Measurements from ENCODE around the gene SERAC1. TPM values are rescaled to one million over a fixed set of nuclear protein-coding genes. Genes with fewer than 3 reads are reported as not detected.

The SERAC1 gene
- polyA plus RNA-seq, 1 of the 3 experiments (the other 2 are of a cell fraction): 5.6 TPM

DNA sequence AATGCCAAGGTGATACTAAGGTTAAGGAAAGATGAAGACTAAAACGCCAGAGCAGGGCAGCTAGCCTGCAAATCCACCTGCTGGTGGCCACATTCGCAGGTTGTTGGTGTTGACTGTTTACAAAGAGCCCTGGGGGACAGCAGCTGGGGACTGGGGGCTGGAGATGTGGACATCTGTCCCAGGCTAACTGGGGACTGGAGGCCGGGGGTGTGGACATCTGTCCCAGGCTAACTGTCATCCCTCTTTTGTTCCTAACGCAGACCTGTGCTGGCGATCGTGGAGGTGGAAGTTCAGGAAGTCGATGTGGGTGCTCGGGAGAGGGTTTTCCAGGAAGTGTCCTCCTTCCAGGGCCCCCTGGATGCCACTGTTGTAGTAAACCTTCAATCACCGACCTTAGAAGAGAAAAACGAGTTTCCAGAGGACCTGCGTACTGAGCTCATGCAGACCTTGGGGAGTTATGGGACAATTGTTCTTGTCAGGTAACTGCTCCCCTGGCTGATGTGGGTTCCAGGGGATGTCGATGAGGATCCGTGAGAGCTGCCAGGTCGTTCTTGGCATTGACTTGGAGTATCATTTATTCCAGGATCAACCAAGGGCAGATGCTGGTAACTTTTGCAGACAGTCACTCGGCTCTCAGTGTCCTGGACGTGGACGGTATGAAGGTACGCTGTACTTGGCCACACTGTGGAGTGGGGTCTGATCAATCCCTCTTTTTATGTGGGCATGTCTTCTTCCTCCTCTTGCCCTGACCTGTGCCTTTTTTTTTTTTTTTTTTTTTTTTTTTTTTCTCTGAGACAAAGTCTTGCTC lies 87.0 kb downstream of the SERAC1 start (continued):
- TF ChIP-seq GABPA (IDR thresholded peaks at IDR 0.05; ENCODE audit: low read depth) (no peak), EP300 (IDR thresholded peaks at IDR 0.05; ENCODE audit: borderline replicate concordance in 1 of 2, low read depth in 1 of 2, low read length in 1 of 2) (no peak), EZH2phosphoT487 (IDR thresholded peaks at IDR 0.05; ENCODE audit: borderline replicate concordance, low read depth) (no peak), FOXM1 (IDR thresholded peaks at IDR 0.05; ENCODE audit: low read depth) (no peak), RCOR1 (IDR thresholded peaks at IDR 0.05; ENCODE audit: low read length) (no peak), CHD2 (IDR thresholded peaks at IDR 0.05; ENCODE audit: low read length, partially characterized antibody) (no peak), RFX5 (IDR thresholded peaks at IDR 0.05; ENCODE audit: low read length) (no peak), RXRA (IDR thresholded peaks at IDR 0.05; ENCODE audit: borderline replicate concordance, low read depth) (no peak)
- TF ChIP-seq, protein P1, sequence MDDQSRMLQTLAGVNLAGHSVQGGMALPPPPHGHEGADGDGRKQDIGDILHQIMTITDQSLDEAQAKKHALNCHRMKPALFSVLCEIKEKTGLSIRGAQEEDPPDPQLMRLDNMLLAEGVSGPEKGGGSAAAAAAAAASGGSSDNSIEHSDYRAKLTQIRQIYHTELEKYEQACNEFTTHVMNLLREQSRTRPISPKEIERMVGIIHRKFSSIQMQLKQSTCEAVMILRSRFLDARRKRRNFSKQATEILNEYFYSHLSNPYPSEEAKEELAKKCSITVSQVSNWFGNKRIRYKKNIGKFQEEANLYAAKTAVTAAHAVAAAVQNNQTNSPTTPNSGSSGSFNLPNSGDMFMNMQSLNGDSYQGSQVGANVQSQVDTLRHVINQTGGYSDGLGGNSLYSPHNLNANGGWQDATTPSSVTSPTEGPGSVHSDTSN (IDR thresholded peaks at IDR 0.05): no peak
- TF ChIP-seq, protein P2, sequence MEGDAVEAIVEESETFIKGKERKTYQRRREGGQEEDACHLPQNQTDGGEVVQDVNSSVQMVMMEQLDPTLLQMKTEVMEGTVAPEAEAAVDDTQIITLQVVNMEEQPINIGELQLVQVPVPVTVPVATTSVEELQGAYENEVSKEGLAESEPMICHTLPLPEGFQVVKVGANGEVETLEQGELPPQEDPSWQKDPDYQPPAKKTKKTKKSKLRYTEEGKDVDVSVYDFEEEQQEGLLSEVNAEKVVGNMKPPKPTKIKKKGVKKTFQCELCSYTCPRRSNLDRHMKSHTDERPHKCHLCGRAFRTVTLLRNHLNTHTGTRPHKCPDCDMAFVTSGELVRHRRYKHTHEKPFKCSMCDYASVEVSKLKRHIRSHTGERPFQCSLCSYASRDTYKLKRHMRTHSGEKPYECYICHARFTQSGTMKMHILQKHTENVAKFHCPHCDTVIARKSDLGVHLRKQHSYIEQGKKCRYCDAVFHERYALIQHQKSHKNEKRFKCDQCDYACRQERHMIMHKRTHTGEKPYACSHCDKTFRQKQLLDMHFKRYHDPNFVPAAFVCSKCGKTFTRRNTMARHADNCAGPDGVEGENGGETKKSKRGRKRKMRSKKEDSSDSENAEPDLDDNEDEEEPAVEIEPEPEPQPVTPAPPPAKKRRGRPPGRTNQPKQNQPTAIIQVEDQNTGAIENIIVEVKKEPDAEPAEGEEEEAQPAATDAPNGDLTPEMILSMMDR (IDR thresholded peaks at IDR 0.05): no peak

DNA sequence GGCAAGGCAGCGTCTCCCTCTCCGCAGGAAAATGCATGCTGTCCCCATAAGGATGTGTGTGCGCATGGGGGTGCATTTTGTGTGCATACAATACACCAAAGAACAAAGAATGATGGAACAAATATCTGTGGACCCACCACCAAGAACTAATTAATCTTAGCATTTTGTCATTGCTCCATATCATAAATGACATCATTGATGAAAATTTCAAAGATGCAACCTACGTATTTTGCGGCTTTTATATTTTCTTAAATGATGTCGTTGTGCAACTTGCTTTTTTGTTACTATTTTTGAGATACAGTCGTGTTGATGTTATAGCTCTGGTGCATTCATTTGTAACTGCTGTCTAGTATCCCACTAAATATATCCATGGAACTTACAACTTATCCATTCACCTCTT lies 89.7 kb downstream of the SERAC1 start:
- H3K4me1 ChIP-seq (ENCODE audit: control insufficient read depth in 1 of 2, insufficient read depth in 2 of 2, low read depth in 1 of 2, low read length in 1 of 2): peaks cover 0 to 6% of the 10 kb centered on the region in 2 experiments; a peak in 1 of 4 replicates
- no peak overlapping the region for H3K4me2 ChIP-seq
- no peak for TF ChIP-seq MAX (IDR thresholded peaks at IDR 0.05; ENCODE audit: low read depth)
- TF ChIP-seq NFIC (IDR thresholded peaks at IDR 0.05; ENCODE audit: borderline replicate concordance): no peak
- TF ChIP-seq TEAD4 (IDR thresholded peaks at IDR 0.05; ENCODE audit: borderline replicate concordance, insufficient read depth): no peak
- TF ChIP-seq NRF1 (IDR thresholded peaks at IDR 0.05; ENCODE audit: low read depth, low read length): no peak
- no peak for TF ChIP-seq RCOR1 (IDR thresholded peaks at IDR 0.05; ENCODE audit: low read length)
- no peak for TF ChIP-seq EZH2phosphoT487 (IDR thresholded peaks at IDR 0.05; ENCODE audit: borderline replicate concordance, low read depth)
- no peak for TF ChIP-seq RFX5 (IDR thresholded peaks at IDR 0.05; ENCODE audit: low read length)
- no peak for TF ChIP-seq SMC3 (IDR thresholded peaks at IDR 0.05; ENCODE audit: low read depth, low read length)
- H3K27me3 ChIP-seq (ENCODE audit: insufficient read depth): no peaks in the 10 kb centered on the region
- peaks cover 5% of the 10 kb centered on the region; the same call in 1 of the 2 replicates for H3K79me2 ChIP-seq (ENCODE audit: insufficient read depth)
- H4K20me1 ChIP-seq (ENCODE audit: insufficient read depth): no peaks in the 10 kb centered on the region
- ChIA-PET CTCF (interaction anchor here (1.8 kb wide), 1 partner anchor 322 kb away, joined by 5 read pairs; no protein-coding TSS in a partner anchor), POLR2A (no interaction called here)
- no peak overlapping the region for H3K9ac ChIP-seq
- H3K4me3 ChIP-seq (ENCODE audit: low read depth in 2 of 2, low read length in 1 of 2): no peak overlapping the region
- no peak overlapping the region for H3K27ac ChIP-seq (ENCODE audit: low read depth in 2 of 2, low read length in 1 of 2)
- DNase-seq: no peak
- peaks cover 26 to 79% of the 10 kb centered on the region in 2 experiments for H3K36me3 ChIP-seq (replicated peaks in 1 of 2; ENCODE audit: control insufficient read depth in 1 of 2, insufficient read depth in 2 of 2, low read length in 1 of 2)
- peaks cover 7% of the 10 kb centered on the region for H3F3A ChIP-seq (replicated peaks; ENCODE audit: insufficient read depth)
- H3K9me3 ChIP-seq: no peaks in the 10 kb centered on the region
- 87% methylated on average over 7 of the region's 7 CpGs for WGBS (ENCODE audit: low lambda C conversion rate)
- H2AFZ ChIP-seq (ENCODE audit: low read depth): no peak overlapping the region
- H3K9me2 ChIP-seq: no peaks in the 10 kb centered on the region

Data from SK-N-SH (cell line).